Spinal cord (tissue), 10 donors: Measurements from ENCODE around the gene MGAT4D. TPM values are rescaled to one million over a fixed set of nuclear protein-coding genes. Genes with fewer than 3 reads are reported as not detected.

Experiments used
- DNase-seq, 6 donors: peaks; one replicate each; pipeline versions ENCODE4 v3.0.0 to v3.0.0-alpha.2; 2013 to 2015; ENCODE audit warnings: low spot score in 6 of 6, low read depth in 4 of 6
- H3K27ac ChIP-seq: one replicate; pipeline ENCODE4 v1.5.1; 2013; ENCODE audit warnings: low read depth, low read length, control low read depth
- H3K27me3 ChIP-seq: one replicate; pipeline ENCODE4 v1.6.1; 2013; ENCODE audit warnings: low read length; ENCODE audit not compliant: control insufficient read depth, insufficient read depth
- H3K36me3 ChIP-seq: one replicate; pipeline ENCODE4 v1.6.1; 2013; ENCODE audit warnings: low read length; ENCODE audit not compliant: control insufficient read depth, insufficient read depth
- H3K4me1 ChIP-seq: one replicate; pipeline ENCODE4 v1.6.1; 2013; ENCODE audit warnings: low read length; ENCODE audit not compliant: control insufficient read depth, insufficient read depth
- H3K4me3 ChIP-seq: one replicate; pipeline ENCODE4 v1.5.1; 2013; ENCODE audit warnings: low read depth, low read length, control low read depth
- H3K9me3 ChIP-seq: one replicate; pipeline ENCODE4 v1.6.1; 2013; ENCODE audit warnings: low read length; ENCODE audit not compliant: control insufficient read depth, insufficient read depth
- WGBS: methylation state at CpG from one replicate; pipeline ENCODE4 v1.1.5; 2013; ENCODE audit warnings: missing lambda C conversion rate; ENCODE audit not compliant: insufficient coverage; 5-methylcytosine and 5-hydroxymethylcytosine counted together
- polyA plus RNA-seq, 2 donors: library from polyadenylated mRNA; unstranded; fragments of 120-200 nt; gene quantifications; one replicate each; pipeline ENCODE4 v1.2.1, GENCODE V29; 2013; ENCODE audit not compliant: insufficient read length in 2 of 2
- total RNA-seq, 2 donors: library from RNA; depleted of rRNA in 1 of 2; stranded (reverse); fragments of 120-200 nt in 1 of 2; fragments of >200 nt in 1 of 2; gene quantifications; one replicate each; pipeline versions ENCODE4 v1.2.3 to v1.2.4, GENCODE V29; 2013 to 2014
- donor health status: healthy.

Gene MGAT4D
- total and polyA plus RNA-seq, 4 donors, result 0.10 to 0.12 TPM; not detected in 2

DNA sequence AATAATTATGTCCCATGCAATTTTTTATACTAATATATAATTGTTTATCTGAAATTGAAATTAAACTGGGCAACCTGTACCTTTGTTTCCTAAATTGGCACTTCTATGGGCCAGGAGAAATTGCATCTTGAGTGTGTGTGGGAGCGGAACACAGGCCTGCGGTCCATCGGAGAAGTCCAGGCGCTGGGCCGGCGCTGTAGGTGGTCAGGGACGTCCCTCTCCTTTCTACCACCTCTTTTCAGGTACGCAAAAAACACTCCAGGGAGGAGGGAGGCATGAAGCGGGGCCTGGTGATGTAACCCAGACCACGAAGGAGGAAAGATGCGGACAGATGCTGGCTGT, 717 bp downstream of the MGAT4D start:
- 77% methylated on average over 5 of the region's 11 CpGs for WGBS
- H3K36me3 ChIP-seq, result no peaks in the 10 kb centered on the region
- no peaks in the 10 kb centered on the region for H3K9me3 ChIP-seq
- no peak overlapping the region for H3K27ac ChIP-seq
- peaks cover 32% of the 10 kb centered on the region for H3K27me3 ChIP-seq
- H3K4me3 ChIP-seq, result no peak overlapping the region
- H3K4me1 ChIP-seq, result peaks cover 8% of the 10 kb centered on the region
- peak in 2 of 6 donors; percentile 11 to 47 for DNase-seq

DNA sequence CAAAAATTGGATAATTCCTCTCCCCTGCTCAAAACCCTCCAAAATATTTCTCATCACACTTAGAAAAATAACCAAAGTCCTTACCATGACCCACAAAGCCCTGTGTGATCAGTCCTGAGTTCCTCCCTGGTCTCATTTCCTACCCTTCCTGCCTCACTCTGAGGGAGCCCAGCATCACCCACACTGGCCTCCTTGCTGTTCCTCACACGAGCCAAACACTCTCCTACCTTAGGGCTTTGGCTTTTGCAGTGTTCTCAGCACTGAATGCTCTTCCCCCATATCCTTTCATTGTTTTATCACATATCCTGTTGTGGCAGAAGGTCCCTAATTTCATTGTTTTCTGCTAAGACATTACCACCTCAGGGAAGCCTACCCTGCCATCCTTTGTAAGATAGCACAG, 12.2 kb downstream of the MGAT4D start:
- Histone ChIP-seq H3K27me3 (no peaks in the 10 kb centered on the region), H3K4me1 (no peaks in the 10 kb centered on the region), H3K9me3 (peaks cover 4% of the 10 kb centered on the region), H3K36me3 (no peaks in the 10 kb centered on the region), H3K4me3 (no peak overlapping the region), H3K27ac (no peak overlapping the region)
- no peak for DNase-seq
- 88% methylated on average over 1 of the region's 1 CpG for WGBS

DNA sequence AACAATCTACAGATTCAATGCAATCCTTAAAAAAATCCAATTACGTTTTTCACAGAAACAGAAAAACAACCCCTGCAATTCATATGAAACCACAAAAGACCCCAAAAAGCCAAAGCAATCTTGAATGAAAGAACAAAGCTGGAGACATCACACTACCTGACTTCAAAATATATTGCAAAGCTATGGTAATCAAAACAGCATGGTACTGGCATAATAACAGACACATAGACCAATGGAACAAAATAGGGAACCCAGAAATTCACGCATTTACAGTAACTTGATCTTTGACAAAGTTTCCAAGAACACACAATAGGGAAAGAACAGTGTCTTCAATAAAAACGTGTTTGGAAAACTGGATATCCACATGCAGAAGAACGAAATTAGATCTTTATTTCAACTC, 14.6 kb downstream of the MGAT4D start:
- DNase-seq, result no peak
- no peak overlapping the region for H3K4me3 ChIP-seq
- no peaks in the 10 kb centered on the region for H3K36me3 ChIP-seq
- WGBS, result 60% methylated on average over 1 of the region's 4 CpGs
- no peaks in the 10 kb centered on the region for H3K27me3 ChIP-seq
- peaks cover 4% of the 10 kb centered on the region for H3K9me3 ChIP-seq
- H3K4me1 ChIP-seq, result no peaks in the 10 kb centered on the region
- H3K27ac ChIP-seq, result no peak overlapping the region

DNA sequence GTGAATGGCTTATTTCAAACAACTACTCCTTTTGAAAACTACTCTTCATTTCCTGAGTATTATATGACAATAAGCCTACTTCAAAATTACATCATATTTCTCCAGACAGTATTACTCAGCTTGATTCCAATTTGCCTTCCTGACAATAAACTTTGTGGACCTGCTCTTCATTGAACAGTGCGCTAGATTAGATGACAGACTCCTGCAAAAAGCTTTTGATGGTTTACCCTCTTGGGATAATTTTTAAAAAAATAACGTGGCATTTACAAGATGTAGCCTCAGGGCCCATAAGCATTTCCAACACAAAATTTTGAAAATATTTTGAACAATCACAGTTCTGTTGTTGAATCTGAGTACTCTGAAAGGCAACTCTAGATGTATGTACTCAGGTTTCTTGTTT, 25.9 kb downstream of the MGAT4D start:
- no CpG with 5 or more reads among the region's 2 CpGs for WGBS
- H3K36me3 ChIP-seq, result no peaks in the 10 kb centered on the region
- peaks cover 4% of the 10 kb centered on the region for H3K27me3 ChIP-seq
- no peak for DNase-seq
- no peak overlapping the region for H3K27ac ChIP-seq
- no peak overlapping the region for H3K4me3 ChIP-seq
- peaks cover 5% of the 10 kb centered on the region for H3K4me1 ChIP-seq
- no peaks in the 10 kb centered on the region for H3K9me3 ChIP-seq

DNA sequence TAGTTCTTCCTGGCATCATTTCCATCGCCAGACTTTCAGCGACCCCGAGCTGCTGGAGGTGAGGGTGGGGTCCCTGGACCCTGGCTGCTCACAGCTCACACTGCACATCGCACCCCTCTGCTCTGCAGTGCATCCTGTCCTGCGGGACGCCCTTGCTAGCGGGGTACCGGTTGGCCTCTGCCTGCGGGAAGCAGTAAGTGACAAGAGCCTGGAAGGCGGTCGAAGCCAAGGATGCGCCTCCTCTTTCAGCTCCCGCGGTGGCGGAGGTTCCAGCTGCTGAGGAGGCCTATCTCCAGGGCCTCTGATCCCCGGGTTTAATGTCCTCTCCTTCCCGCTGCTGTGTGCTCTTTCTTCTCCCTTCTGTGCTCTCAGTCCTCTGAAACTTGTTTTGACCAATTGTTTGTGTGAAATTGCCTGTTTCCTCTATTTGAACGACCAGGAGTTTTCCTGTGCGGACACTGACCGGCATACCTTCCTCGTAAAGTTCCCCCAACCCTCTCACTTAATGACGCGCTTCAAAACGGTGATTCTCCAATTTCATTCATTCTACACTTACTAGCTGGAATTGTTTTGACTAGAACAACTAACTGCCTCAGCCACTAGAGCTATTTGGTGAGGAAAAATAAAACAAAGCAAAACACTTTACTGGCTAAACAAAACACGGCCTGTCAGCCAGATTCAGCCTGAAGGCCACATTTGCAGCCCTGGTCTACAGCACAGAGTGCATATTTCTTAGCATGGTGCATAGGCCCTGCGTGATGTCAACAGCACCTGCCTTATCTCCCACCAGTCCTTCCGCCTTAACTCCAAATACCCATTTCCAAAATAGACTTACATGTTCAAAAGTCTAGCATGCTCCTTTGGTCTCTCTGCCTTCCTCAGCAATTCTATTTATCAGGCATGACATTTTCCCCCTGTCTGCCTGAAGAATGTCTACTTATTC, 28.0 kb downstream of the MGAT4D start:
- peak in 1 of 6 donors; percentile 5 for DNase-seq
- WGBS, result 45% methylated on average over 23 of the region's 27 CpGs
- Histone ChIP-seq H3K36me3 (no peaks in the 10 kb centered on the region), H3K9me3 (no peaks in the 10 kb centered on the region), H3K4me3 (no peak overlapping the region), H3K4me1 (peaks cover 5% of the 10 kb centered on the region), H3K27me3 (peaks cover 4% of the 10 kb centered on the region), H3K27ac (no peak overlapping the region)

DNA sequence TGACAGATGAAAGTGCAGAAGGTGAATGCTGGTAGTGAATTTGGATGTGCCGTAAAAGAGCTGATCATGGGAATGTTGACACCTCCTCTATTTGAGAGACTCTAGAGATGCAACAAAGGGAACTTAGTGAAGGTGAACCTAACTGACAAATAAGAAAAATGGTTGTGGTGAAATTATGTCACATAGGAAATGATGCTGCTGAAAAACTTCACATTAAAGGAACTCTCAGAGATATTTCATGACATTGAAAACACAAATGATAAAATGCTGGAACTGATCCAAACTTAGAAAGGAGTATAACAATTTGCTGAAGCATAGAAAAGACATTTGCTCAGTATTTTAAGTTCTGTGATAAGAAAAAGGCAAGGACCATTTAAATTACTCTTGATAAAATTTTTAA, 31.9 kb downstream of the MGAT4D start:
- no peak overlapping the region for H3K27ac ChIP-seq
- peaks cover 4% of the 10 kb centered on the region for H3K27me3 ChIP-seq
- no peak overlapping the region for H3K4me3 ChIP-seq
- no peaks in the 10 kb centered on the region for H3K36me3 ChIP-seq
- DNase-seq, result peak in 1 of 6 donors; percentile 14
- peaks cover 5% of the 10 kb centered on the region for H3K4me1 ChIP-seq
- no peaks in the 10 kb centered on the region for H3K9me3 ChIP-seq
- WGBS, result 17% methylated on average over 1 of the region's 1 CpG

DNA sequence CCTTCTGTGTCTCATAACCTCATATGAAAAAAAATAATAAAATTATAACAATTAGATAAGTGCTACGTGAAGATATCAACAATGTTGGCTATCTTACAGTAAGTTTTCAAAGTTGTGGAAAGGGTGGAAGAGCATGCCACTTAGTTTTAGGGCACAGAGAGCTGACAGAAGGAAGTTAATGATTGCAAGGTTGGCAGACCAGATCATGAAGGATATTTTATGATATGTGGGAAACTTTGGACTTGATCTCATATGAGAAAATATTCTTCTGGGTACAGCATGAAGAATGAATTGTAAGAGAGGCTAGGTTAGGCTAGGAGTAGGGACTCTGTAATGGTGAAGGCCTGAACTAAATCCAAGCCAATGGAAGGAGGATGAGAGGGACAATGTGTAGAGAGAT, 34.5 kb downstream of the MGAT4D start:
- Histone ChIP-seq H3K27me3 (no peaks in the 10 kb centered on the region), H3K4me3 (no peak overlapping the region), H3K36me3 (no peaks in the 10 kb centered on the region), H3K4me1 (no peaks in the 10 kb centered on the region), H3K9me3 (no peaks in the 10 kb centered on the region), H3K27ac (no peak overlapping the region)
- no peak for DNase-seq
- no CpG with 5 or more reads among the region's 1 CpG for WGBS

DNA sequence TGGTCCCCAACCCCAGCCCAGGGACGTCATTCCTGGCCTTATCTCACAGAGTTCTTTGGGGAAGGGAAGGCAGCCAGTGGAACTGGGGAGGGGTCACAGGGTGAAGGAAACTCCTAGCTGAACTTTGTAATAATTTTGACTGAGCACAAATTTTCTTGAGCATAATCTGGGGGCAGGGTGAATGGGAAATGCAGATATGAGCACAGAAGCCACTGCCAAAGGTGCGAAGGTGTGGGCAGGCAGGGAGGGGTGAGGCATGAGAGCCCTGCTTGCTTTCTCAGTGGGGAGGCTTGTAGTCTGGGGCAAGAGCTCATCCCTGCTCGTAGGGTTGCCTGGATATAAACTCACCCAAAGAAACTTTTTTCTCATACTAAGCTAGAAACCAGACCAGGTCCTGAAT, 34.9 kb downstream of the MGAT4D start:
- H3K27ac ChIP-seq, result no peak overlapping the region
- no peaks in the 10 kb centered on the region for H3K36me3 ChIP-seq
- no peak for DNase-seq
- no peaks in the 10 kb centered on the region for H3K9me3 ChIP-seq
- no peaks in the 10 kb centered on the region for H3K4me1 ChIP-seq
- WGBS, result 67% methylated on average over 1 of the region's 3 CpGs
- H3K4me3 ChIP-seq, result no peak overlapping the region
- no peaks in the 10 kb centered on the region for H3K27me3 ChIP-seq

DNA sequence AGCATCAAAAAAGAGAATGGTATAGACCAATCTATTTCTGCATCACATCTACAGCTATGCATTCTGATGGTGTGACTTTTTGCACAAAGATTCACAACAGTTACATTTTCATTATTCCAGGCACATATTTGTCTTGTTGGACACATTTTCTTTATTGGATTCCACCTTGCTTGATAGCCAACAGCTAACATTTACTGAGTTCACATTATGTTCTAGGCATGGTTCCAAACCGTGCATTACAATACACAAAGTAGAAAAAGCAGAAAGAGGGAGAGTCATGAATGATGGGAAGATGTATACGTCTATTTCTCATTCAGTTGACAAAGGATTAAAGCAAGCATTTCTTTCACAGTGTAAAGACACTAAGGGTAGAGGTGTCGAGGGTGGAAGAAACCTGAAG, 47.7 kb downstream of the MGAT4D start:
- Histone ChIP-seq H3K27ac (no peak overlapping the region), H3K36me3 (no peaks in the 10 kb centered on the region), H3K4me1 (no peaks in the 10 kb centered on the region), H3K27me3 (no peaks in the 10 kb centered on the region), H3K9me3 (no peaks in the 10 kb centered on the region), H3K4me3 (no peak overlapping the region)
- WGBS, result no CpG with 5 or more reads among the region's 3 CpGs
- DNase-seq, result peak in 2 of 6 donors; percentile 2 to 39

DNA sequence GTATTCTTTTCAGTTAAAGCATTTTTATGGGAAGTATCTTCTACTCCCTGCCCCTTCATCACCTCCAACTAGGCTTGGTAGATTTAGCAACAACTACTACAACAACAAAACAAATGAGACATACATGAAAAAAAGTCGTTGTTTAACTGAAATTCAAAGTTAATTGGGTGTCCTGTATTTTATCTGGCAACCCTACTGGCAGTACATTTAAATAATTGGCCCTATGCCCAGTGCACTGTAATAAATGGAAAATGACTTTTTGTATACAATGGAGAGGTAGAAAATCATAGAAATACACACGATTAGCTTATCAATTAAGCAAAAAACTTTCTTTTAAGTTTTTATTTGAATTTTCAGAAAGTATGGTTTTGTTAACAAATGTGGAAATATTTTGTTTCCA, 49.3 kb downstream of the MGAT4D start:
- no CpG with 5 or more reads among the region's 2 CpGs for WGBS
- Histone ChIP-seq H3K4me1 (no peaks in the 10 kb centered on the region), H3K9me3 (no peaks in the 10 kb centered on the region), H3K36me3 (no peaks in the 10 kb centered on the region), H3K4me3 (no peak overlapping the region), H3K27ac (no peak overlapping the region), H3K27me3 (no peaks in the 10 kb centered on the region)
- peak in 2 of 6 donors; percentile 26 to 41 for DNase-seq
